Measurements from ENCODE around the gene TMEM161A.
"Not testable (repeated sequence)": the region's sequence is repeated elsewhere in the genome, so short reads cannot be mapped to it uniquely, and the experiment has no call there.

The TMEM161A gene

DNA sequence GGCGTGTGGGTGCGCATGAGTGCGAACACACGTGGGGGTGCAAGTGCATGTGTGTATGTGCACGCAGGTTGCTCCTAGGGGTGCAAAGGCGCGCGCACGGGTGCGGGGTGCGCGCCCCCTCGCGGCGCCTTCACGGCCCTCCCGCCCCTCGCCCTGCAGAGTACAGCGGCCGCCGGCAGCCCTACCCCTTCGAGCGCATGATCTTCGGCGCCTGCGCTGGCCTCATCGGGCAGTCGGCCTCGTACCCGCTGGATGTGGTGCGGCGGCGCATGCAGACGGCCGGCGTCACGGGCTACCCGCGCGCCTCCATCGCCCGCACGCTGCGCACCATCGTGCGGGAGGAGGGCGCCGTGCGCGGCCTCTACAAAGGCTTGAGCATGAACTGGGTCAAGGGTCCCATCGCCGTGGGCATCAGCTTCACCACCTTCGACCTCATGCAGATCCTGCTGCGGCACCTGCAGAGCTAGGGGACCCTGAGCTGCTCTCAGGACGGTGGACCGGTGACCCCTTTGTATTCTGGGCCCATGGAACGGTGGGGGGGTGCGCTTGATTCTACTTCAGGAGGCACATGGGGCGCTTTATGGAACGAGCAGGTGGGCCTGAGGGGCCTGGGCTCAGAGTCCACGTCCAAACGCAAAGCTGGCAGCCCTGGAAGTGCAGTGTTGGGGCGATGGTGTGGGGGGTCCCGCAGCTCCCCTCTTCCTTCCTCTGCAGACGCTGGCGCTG lies 27.7 kb downstream of the TMEM161A start:
- DNase-seq (ENCODE audit: low read depth): no peak
- H3K4me3 ChIP-seq (ENCODE audit: low read depth, low read length): no peak overlapping the region; the same call in 1 of the 2 replicates
- peak; percentile 45 for TF ChIP-seq CTCF (IDR thresholded peaks at IDR 0.05; ENCODE audit: low read depth, low read length, missing control alignments)

- no peak for TF ChIP-seq CTCF (IDR thresholded peaks at IDR 0.05; ENCODE audit: low read depth, low read length, missing control alignments)
- no peak for DNase-seq (ENCODE audit: low read depth)
- no peak overlapping the region for H3K4me3 ChIP-seq (ENCODE audit: low read depth, low read length)
These were observed 28.7 kb downstream of the TMEM161A start for GRCh38 chr19:19109601-19110000.

- no peak overlapping the region for H3K4me3 ChIP-seq (ENCODE audit: low read depth, low read length)
- TF ChIP-seq CTCF (IDR thresholded peaks at IDR 0.05; ENCODE audit: low read depth, low read length, missing control alignments): no peak
- DNase-seq (ENCODE audit: low read depth): no peak
These were observed 30.6 kb downstream of the TMEM161A start for GRCh38 chr19:19107654-19108053.

DNA sequence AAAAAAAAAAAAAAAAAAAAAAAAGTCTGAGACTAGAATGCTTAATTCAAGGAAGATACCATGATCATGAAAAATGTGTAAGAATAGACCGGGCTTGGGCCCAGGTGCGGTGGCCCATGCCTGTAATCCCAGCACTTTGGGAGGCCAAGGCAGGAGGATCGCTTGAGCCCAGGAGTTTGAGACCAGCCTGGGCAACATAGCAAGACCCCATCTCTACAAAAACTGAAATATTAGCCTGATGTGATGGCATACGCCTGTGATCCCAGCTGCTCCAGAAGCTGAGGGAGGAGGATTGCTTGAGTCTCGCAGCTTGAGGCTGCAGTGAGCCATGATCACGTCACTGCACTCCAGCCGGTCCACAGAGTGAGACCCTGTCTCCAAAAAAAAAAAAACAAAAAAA lies 31.3 kb downstream of the TMEM161A start:
- DNase-seq (ENCODE audit: low read depth); H3K4me3 ChIP-seq (ENCODE audit: low read depth, low read length): not testable (repeated sequence)

- no peak for TF ChIP-seq CTCF (IDR thresholded peaks at IDR 0.05; ENCODE audit: low read depth, low read length, missing control alignments)
- no peak overlapping the region for H3K4me3 ChIP-seq (ENCODE audit: low read depth, low read length)
- no peak for DNase-seq (ENCODE audit: low read depth)
These were observed 32.2 kb downstream of the TMEM161A start for GRCh38 chr19:19106056-19106551.

DNA sequence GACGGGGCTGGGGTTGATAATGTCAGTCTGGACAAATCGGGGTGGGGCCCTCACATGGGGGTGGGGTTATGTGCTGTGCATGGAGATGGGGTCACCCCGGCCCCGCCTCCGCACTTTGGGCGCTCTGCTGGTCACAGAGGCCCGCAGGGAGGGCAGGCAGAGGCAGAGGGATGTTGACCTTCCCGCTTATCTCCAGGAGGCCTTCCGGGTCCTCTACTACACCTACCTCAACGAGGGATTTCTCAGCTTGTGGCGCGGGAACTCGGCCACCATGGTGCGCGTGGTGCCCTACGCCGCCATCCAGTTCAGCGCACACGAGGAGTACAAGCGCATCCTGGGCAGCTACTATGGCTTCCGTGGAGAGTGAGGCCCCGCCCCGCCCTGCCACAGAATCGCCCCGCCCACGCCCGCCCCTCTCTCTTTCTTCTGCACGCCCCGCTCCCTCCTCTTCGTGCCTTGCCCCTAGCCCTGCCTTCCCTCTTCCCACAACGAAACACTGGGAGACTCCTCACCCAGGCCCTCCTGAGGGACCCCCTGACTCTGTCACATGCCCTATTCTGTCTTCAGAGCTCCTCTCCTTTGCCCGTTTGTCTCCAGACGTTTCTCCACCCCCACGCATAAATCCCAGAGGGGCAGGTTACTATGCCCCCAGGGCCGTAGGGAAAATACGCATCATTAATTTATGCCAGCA lies 32.8 kb downstream of the TMEM161A start:
- no peak for DNase-seq (ENCODE audit: low read depth)
- peak overlapping the region; percentile 39 for H3K4me3 ChIP-seq (ENCODE audit: low read depth, low read length)
- no peak for TF ChIP-seq CTCF (IDR thresholded peaks at IDR 0.05; ENCODE audit: low read depth, low read length, missing control alignments)

DNA sequence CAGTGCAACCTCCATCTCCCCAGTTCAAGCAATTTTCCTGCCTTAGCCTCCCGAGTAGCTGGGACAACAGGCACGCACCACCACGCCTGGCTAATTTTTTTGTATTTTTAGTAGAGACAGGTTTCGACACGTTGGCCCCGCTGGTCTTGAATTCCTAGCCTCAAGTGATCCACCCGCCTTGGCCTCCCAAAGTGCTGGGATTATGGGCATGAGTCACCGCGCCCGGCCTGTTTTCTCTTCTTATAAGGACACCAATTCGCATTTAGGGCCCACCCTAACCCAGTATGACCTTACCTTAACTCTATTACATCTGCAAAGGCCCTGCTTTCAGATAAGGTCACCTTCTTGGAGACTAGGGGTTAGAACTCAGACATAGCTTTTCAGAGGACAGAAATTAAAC lies 35.1 kb downstream of the TMEM161A start:
- no peak overlapping the region for H3K4me3 ChIP-seq (ENCODE audit: low read depth, low read length)
- no peak for TF ChIP-seq CTCF (IDR thresholded peaks at IDR 0.05; ENCODE audit: low read depth, low read length, missing control alignments)
- no peak for DNase-seq (ENCODE audit: low read depth)

- not testable (repeated sequence) for H3K4me3 ChIP-seq (ENCODE audit: low read depth, low read length); DNase-seq (ENCODE audit: low read depth)
These were observed 35.7 kb downstream of the TMEM161A start for GRCh38 chr19:19102566-19102965.

Data from GM12864 (cell line).